Gastrocnemius medialis (tissue), 4 donors: Measurements from ENCODE around the gene PRR18.

Experiments
- CTCF ChIP-seq, 5 experiments: fragments of 450-650 bp in 3 of 5; fragments of 200-600 bp in 2 of 5; sonication (generic) in 2 of 5; IDR thresholded peaks in 4 of 5; conservative IDR thresholded peaks in 1 of 5; 1 replicate in 4 of 5; 2 replicates in 1 of 5; pipeline ENCODE4 v1.5.1; 2016 to 2019; ENCODE audit warnings: antibody characterized with exemption in 5 of 5, mild to moderate bottlenecking in 3 of 5, moderate library complexity in 3 of 5
- POLR2A ChIP-seq, 2 donors: fragments of 450-650 bp; IDR thresholded peaks; one replicate each; pipeline ENCODE4 v1.6.1; 2017; ENCODE audit warnings: antibody characterized with exemption in 2 of 2, mild to moderate bottlenecking in 2 of 2, moderate library complexity in 2 of 2

- no peak for TF ChIP-seq CTCF (IDR thresholded peaks at IDR 0.05 in 4 of 5, conservative IDR thresholded peaks at IDR 0.05 in 1 of 5)
- no peak for TF ChIP-seq POLR2A (IDR thresholded peaks at IDR 0.05)
Observed at GRCh38 chr6:166306378-166307081, 1.7 kb downstream of the PRR18 start.
